RWPE1 (cell line): ENCODE measurements around the gene PGD.
"Not testable (repeated sequence)": the region's sequence is repeated elsewhere in the genome, so short reads cannot be mapped to it uniquely, and the experiment has no call there.

Experiments
- CTCF ChIA-PET: fragments of 350-600 bp; sonication (Branson Sonifier 250); formaldehyde crosslinking; extraction: SDS; loops from one replicate; lab custom pipeline; 2021; lab: Yijun Ruan, JAX
- POLR2A ChIA-PET: fragments of 400-600 bp; formaldehyde crosslinking; extraction: SDS; loops from one replicate; lab custom pipeline; 2020; ENCODE audit warnings: antibody characterized with exemption; ENCODE audit not compliant: low non-redundant PET; lab: Yijun Ruan, JAX
- DNase-seq: peaks from one replicate; pipeline ENCODE4 v3.0.0; 2012; ENCODE audit warnings: low spot score
- H3K27ac ChIP-seq: fragments of 450-650 bp; 2 replicates; pipeline ENCODE4 v1.5.1; 2017
- CTCF ChIP-seq: fragments of 450-650 bp; conservative IDR thresholded peaks from 2 replicates; pipeline ENCODE4 v1.5.1; 2017; ENCODE audit warnings: low read depth, mild to moderate bottlenecking

PGD gene

DNA sequence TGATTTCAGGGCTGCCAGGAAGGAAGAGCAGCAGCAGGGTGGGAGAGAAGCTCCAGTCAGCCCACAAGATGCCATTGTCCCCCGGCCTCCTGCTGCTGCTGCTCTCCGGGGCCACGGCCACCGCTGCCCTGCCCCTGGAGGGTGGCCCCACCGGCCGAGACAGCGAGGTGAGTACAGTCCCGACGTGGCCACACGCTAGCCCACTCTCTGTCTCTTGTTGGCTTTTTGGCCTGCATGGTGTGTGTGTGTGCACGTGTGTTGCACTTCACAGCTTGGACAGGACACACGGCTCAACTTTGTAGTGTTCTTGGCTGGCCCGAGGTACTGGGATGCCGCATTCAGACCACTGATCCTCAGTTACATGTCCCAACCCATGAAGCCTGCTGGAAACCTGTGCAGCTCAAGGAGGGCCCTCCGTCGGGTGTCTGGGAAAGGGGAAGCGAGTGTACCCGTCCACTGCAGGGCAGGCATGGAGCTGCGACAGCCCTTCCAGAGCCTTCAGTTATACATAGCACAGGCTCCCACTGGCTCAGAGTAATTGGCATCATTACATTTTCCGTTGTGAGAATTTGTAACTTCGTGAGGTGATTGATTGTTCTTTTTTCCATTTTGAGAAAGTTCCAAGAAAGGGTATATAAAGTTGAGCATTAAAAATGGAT lies 51.4 kb downstream of the PGD start:
- H3K27ac ChIP-seq = no peak overlapping the region
- no peak for DNase-seq
- TF ChIP-seq CTCF = no peak
- ChIA-PET CTCF (interaction anchor here (0.9 kb wide), 1 partner anchor 20 kb away, joined by 3 read pairs; the partner anchor contains the start of gene CENPS), POLR2A (no interaction called here)

- H3K27ac ChIP-seq = no peak overlapping the region
- no peak for TF ChIP-seq CTCF
- CTCF ChIA-PET = no interaction called here
- POLR2A ChIA-PET = no interaction called here
- no peak for DNase-seq
Observed at GRCh38 chr1:10450836-10451235, 52.0 kb downstream of the PGD start.

DNA sequence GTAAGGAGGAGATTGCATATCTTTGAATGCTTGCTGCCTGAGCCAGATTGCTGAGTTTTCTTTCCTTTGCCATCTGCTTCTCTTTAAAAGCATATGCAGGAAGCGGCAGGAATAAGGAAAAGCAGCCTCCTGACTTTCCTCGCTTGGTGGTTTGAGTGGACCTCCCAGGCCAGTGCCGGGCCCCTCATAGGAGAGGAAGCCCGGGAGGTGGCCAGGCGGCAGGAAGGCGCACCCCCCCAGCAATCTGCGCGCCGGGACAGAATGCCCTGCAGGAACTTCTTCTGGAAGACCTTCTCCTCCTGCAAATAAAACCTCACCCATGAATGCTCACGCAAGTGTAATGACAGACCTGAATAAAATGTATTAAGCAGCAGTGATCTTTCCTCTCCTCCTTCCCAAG lies 52.4 kb downstream of the PGD start:
- CTCF ChIA-PET = no interaction called here
- POLR2A ChIA-PET = no interaction called here
- TF ChIP-seq CTCF = no peak
- H3K27ac ChIP-seq = no peak overlapping the region; the same call in 1 of the 2 replicates
- DNase-seq = no peak

DNA sequence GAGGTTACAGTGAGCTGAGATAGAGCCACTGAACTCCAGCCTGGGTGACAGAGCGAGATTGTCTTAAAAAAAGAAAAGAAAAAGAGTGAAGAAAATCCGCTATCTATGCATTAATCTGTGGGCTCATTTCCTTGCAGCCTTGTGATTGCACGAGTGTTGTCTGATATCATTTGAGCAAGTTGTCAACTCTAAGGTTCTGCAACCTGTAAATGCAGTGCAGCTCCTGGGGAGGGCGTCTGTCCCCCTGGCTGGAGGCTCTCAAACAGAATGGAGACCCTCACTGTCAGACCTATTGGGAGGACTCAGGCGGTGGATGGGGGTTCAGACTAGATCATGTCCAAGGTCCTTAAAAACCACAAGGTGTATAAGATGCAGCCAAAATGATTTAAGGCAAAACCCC lies 57.2 kb downstream of the PGD start:
- POLR2A ChIA-PET = no interaction called here
- peak overlapping the region; percentile 55 for H3K27ac ChIP-seq
- DNase-seq = no peak
- CTCF ChIA-PET = interaction anchor here (0.7 to 2.4 kb wide), 2 partner anchors 39 to 788 kb away, joined by 4 to 10 read pairs; no protein-coding TSS in a partner anchor
- 0 out of 2 replicates have a peak, but pooled peaks have one; percentile 15 for TF ChIP-seq CTCF

GRCh38 chr1:10456661-10457060 lies 57.8 kb downstream of the PGD start:
- peak; percentile 52 for DNase-seq
- H3K27ac ChIP-seq = peak overlapping the region; percentile 84
- ChIA-PET CTCF (interaction anchor here (2.4 kb wide), 1 partner anchor 38 kb away, joined by 10 read pairs; no protein-coding TSS in a partner anchor), POLR2A (no interaction called here)
- TF ChIP-seq CTCF = no peak

- CTCF ChIA-PET = interaction anchor here (2.4 kb wide), 1 partner anchor 37 kb away, joined by 10 read pairs; no protein-coding TSS in a partner anchor
- DNase-seq, POLR2A ChIA-PET: not testable (repeated sequence)
- peak overlapping the region; percentile 84 for H3K27ac ChIP-seq
Observed at GRCh38 chr1:10457462-10457861, 58.6 kb downstream of the PGD start.

GRCh38 chr1:10457875-10458274 lies 59.0 kb downstream of the PGD start:
- no peak for DNase-seq
- ChIA-PET POLR2A (no interaction called here), CTCF (no interaction called here)
- H3K27ac ChIP-seq = peak overlapping the region; percentile 84
- TF ChIP-seq CTCF = no peak
